NCI-H82 treated with DMSO at 0.1 percent for 48 hours (cell line): Measurements from ENCODE around the gene RTTN.
A peak's percentile ranks its signal among the peaks of the same experiment; 100 is the strongest.
"Not testable (repeated sequence)": the region's sequence is repeated elsewhere in the genome, so short reads cannot be mapped to it uniquely, and the experiment has no call there.

Experiments used
- DNase-seq: peaks from one replicate; lab custom pipeline; 2025; ENCODE audit not compliant: unreplicated experiment; lab: John Stamatoyannopoulos, UW

Gene RTTN, protein sequence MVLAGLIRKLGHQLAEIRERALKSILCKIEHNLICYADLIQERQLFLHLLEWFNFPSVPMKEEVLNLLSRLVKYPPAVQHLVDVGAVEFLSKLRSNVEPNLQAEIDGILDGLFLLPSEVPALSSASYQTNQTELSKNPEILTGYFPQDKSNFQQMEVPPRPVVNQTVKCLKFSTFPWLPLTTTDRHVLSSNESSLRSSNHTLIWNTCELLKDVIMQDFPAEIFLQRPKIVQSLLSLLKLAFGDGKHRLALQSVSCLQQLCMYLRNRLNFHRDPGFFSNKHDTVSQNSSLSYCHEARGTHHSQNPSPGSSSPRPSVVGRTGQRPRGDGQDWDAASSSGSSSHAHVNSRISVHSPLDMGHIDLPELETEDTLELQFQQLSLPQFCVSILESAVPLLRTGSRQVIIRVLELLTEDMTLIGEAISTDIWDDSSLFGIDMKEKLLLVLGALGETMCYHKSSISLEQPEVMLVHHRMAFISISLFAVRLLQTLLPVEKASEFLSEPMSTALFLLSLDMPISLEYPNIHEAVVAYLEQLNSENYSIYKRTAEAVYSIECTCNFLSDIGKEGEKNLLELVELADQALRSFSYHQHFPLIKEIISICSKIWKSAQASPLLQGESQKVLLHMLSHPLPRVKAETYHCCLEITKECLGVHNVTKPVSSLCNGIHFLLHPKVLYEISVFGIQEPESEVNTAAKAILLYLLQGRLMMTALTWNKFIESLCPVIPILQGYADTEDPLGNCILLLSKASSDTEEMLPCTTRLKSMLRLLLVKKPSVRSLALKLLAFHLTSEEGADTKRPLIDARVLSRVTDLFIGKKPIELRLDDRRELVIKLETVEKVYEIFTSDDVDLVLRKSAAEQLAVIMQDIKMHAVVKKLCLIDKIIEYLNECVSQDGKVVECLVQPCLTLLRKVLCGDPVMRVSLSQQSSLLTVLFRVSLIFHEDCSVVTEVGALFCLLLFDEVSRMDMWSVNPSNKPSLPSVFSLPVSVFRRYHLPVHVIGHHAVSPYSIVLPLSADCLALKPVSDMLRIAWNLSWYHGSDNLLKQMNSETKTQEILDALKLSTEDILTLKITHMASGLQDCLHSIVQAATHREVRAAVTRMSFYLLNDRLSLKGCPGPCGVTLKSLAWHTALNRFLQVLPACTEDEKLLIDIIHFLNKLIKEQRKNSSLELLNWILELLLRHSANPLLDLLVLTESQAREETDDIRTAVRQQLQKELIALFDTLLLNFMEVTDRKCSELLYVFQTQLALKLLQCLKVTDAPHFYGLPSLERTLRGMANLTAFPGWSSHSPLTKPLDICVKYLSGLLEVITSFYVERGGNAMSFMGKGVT (N-terminal part only)

DNA sequence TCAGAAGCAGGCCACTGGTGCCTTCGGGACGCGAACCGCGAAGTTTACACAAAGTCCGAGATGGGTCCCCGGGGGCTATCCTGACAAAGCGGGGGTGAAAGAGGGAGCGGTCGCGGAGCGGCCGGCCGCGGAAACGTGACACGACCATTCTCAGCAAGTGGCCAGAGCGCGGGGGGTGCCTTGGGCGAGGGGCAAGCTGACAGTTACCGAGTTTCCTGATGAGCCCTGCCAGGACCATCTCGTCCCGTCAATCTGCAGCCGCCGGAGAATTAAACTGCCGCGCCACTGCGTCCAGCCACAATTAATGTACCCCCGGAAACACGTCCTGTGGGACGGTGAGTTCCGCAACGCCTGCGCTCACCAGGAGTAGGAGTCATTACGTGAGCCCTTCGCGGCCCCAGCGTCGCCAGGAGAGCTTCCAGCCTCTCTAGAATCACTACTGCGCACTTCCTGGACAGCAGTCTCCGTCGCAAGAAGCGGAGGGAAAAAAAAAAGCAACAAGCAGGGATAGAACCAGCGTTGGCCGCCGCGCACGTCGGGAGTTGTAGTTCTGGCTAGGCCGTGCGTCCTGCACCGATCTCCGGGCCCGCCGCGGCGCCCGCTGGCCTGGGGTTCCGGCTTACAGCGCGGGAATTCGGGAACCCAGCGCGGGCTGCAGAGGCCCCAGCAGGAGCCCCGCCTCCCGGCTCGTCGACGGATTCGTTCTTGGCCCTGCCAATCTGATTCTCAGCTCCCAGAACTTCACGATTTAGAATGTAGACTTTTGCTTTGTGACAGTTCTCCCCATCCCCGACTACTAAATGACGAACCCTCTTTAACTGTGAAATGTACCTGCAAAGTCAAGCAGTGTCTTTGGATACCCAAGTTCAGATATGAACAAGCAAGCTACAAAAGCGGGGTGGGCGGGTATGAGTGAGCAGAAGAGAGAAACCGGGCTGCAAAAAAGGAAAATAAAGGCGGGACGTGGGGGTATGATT, at the start of gene RTTN:
Gene RTTN (minus strand): TSS at position 267 of the 977 bp plus-strand sequence. CDS start 29 bp downstream, at position 238.
- peak; percentile 79 for DNase-seq

DNA sequence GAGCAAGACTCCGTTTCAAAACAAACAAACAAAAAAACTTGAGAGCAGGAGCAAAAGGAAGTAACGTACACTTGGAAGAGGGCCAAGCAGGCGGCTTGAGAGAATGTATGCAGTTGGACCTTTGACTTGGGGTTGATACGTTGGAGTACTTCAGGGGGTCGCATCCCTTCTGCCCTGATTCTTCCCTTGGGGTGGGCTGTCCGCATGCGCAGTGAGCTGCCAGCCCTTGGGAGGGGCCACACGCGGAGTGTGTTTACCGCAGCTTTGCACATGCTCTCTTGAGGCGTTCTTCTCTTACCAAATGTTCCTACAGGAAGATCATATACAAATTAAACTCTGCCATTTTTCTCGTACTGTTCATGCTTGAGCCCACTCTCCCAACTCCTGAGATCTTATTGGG, 45.3 kb upstream of the RTTN start:
- DNase-seq, result no peak

DNA sequence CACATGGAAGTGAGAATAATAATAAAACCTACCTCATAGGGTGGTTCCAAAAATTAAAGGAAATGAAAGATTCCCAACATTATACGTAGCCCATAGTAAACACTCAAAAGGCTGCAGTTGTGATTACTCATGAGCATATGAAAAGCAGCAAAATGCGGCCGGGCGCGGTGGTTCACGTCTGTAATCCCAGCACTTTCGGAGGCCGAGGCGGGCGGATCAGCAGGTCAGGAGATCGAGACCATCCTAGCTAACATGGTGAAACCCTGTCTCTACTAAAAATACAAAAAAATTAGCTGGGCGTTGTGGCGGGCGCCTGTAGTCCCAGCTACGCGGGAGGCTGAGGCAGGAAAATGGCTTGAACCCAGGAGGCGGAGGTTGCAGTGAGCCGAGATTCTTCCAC, 44.4 kb upstream of the RTTN start:
- not testable (repeated sequence) for DNase-seq

DNA sequence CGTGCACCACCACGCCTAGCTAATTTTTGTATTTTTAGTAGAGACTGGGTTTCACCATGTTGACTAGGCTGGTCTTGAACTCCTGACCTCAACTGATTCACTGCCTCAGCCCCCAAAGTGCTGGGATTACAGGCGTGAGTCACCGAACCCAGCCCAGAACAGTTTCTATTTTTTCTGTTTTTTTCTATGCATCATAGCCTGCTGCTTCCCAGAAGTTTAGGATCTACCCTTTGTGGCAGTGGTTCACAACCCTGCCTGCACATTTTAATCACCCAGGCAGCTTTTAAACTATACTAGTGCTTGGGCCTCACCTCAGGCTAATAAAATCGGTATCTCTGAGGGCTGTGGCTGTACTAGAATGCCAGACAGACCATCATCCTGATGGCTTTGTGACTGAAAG, 43.6 kb upstream of the RTTN start:
- no peak for DNase-seq

DNA sequence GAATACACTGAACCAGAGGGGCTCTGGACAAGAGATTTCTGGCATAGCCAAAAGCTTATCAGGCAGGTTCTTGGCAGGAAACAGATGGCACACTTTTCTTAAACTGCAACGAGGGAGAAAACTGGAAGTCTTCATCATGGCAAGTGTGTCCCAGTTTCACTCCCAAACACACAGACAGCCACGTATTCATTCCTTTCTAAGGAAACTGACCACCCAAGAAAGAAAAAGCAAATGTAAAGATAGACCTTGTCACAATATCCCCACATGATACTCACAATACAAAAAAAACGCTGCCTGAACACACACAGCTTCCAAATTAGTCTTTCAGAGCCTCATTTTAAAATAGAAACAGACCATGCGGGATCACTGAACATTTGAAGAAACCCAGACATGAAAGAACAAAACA, 40.6 kb upstream of the RTTN start:
- peak; percentile 8 for DNase-seq

DNA sequence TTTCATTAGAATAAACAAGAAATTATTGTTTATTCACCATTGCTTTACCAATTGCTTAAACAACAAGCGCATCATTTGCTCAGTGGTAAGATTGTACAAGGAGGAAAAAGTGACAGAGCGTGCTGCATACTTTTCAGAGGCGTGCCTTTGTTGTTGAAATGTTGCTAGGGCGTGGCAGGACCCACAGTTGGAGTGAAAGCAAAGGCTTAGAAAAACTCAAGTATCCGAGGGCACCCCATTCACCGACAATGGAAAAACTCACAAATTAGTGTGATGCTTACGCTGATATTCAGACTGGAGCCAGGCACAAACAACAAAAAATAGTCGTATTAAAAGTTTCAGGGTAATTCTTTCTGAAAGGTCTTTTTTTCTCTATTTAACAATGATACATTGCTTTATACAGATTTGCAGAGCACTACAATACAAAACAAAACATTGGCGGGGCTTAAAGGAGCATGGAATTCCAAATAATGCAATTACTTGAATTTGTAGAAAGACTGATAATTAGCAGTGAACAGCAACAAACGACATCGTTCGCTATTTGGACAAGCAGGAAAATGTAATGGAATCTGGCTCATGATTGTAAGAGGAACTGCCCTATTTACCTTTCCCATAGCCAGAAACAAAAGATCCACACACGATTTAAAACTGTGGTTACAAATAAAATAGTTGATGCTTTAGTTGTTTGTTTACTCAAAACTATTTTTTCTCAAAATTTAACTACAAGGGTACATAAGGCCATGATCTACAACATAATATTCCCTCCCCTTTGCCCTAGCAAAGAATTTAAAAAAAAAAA, 37.8 kb upstream of the RTTN start:
- no peak for DNase-seq

DNA sequence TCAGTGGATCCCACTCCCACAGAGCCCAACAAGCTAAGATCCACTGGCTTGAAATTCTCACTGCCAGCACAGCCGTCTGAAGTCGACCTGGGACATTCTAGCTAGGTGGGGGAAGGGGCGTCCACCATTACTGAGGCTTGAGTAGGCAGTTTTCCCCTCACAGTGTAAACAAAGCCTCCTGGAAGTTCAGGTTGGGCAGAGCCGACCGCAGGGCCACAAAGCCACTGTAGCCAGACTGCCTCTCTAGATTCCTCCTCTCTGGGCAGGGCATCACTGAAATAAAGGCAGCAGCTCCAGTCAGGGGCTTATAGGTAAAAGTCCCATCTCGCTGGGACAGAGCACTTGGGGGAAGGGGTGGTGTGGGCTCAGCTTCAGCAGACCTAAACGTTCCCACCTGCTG, 31.4 kb upstream of the RTTN start:
- DNase-seq, result not testable (repeated sequence)

DNA sequence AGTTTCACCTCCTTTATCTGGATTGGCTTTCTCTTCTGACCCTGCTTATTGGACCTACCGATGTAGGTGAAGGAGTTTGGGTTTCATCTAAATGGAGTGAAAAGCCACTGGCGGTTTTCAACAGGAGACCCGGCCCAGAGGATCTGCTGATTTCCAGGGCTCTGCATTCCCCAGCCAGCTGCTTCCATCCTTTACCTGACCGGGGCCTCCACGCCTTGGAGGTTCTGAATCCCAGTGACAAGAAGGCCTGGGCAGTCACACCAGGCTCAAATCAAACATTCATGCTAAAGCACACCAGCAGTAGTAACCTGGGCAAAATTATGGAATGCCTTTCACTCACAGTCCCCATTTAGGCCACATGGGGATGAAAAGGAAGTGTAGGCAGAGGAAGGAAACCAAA, 30.0 kb upstream of the RTTN start:
- DNase-seq, result no peak

DNA sequence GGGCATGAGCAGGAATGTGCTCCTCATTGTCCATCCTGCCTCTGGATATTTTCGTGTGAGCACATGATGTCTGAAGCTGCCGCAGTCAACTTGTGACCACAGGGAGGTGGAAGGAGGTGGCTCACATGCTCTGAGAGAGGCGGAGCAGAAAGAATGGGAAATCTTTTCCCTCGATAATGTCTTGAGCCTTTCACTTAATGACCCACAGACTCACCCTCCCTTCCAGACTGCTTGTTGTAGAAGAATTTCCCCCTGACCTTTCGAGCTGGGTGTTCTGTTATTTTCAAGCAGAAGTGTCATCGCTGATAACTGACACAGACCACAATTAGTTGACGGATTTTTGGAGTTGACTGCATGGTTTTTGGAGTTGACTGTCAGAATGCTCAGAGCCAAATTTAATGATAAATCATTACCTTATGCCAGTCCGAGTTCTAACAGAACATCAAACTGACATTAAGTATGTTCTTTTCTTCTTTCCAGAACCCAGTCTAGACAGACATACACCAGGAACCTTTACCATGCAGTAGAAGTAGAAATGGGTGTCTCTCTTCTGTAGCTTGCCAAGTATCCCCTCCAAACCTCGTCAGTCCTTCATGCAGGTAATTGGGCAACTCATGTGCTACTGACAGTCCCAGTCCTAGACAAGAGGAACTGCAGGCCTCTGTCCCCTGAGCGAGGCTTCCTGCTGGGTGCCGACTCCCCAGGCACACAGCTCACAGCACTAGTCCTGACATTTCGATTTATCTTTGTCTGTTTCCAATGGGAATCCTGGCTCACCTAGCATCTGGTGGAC, 29.4 kb upstream of the RTTN start:
- no peak for DNase-seq

DNA sequence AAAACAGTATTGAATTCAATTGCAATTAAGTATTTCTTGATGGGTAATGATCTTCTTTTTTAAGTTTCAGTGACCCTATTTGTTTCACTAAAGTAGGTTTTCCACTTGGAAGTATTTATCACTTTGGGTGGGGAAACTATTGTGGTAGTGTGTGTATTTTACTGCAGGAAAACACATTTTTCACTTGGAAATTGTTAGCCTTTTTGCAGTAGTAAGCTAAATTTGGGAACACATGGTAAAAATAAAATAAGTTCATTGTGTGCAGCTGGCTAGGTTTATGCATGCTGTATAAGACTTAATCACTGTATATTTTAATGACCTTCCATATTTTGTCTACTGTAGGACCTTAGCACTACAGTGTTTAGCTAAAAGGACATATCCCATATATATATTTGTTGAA, 28.5 kb upstream of the RTTN start:
- DNase-seq, result no peak

DNA sequence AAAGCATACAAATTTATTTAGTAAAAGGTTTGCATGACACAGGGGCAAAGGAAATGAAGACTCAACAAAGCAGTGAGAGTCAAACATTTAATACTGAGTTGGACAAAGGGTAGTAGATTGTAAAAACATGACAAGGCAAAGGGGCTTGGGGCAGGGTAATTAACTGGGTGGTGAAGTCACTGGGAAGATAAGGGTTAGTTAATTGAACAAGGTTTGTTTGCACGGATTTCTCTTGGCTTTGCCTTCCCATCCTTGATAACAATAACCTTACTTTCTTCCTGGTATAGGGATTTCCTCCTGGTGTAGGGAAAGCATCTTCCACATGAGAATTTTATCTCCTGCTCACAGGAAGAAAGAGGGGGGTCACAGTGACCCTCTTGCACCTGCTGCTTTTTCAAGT, 26.8 kb upstream of the RTTN start:
- no peak for DNase-seq

DNA sequence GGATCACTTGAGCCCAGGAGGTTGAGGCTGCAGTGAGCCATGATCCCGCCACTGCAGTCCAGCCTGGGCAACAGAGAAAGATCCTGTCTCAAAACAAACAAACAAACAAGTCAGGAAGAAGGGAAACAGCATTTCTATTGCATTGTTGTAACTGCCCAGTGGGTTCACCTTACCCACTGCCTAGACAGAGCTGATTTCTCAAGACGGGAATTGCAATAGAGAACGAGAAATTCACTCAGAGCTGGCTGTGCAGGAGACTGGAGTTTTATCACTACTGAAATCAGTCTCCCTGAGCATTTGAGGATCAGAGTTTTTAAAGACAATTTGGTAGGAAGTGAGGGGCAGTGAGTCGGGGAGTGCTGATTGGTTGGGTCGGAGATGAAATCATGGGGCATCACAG, 24.2 kb upstream of the RTTN start:
- no peak for DNase-seq

DNA sequence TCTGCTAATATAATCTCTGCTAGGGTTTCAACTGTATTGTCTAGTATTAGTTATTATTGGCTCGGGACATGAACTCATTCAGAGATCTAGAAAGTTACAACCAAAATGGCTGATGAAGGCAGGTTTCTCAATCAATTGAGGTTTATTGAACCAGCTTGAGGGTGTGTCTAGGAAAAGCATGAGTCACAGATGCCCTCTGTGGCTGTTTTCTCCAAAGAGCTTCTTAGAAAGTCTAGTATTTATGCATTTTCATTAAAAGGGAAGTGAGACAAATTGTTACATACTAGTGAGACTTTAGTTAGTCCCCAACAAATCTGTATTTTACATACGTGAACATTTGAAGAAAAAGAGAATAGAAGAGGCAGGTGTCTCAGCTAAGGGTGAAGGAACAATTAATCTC, 23.0 kb upstream of the RTTN start:
- DNase-seq, result no peak

DNA sequence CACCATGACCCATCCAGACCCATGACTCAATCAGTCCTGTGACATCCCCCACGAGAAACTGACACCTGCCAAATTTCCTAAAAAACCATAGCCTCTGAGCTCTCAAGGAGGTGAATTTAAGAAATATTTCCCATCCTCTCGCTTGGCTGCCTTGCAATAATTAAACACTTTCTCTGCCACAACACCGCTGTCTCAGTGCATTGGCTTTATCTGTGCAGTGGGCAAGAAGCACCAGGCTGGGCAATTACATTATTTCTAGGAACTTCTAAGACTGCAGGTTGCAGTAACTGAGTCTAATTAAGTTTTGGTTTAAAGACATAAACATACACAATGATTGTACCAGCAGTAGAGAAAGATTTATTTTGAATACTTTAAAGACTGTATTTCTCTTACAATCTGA, 22.0 kb upstream of the RTTN start:
- DNase-seq, result no peak

DNA sequence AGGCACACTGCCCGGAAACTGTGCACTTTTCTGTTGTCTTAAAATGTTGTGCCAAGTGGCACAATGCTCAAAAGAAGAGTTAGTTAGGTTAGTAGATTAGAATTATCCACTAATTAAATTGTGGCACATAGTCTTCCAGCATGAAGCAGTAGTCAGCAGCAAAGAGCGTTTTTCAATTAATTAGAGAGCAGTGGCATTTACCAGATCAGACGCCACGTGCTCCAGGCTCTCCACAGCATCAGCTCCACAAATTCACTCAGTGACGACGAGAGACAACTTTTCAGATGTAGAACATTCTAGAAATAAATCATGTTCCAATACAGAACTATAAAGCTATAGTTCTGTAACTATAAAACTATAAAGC, 16.4 kb upstream of the RTTN start:
- no peak for DNase-seq

DNA sequence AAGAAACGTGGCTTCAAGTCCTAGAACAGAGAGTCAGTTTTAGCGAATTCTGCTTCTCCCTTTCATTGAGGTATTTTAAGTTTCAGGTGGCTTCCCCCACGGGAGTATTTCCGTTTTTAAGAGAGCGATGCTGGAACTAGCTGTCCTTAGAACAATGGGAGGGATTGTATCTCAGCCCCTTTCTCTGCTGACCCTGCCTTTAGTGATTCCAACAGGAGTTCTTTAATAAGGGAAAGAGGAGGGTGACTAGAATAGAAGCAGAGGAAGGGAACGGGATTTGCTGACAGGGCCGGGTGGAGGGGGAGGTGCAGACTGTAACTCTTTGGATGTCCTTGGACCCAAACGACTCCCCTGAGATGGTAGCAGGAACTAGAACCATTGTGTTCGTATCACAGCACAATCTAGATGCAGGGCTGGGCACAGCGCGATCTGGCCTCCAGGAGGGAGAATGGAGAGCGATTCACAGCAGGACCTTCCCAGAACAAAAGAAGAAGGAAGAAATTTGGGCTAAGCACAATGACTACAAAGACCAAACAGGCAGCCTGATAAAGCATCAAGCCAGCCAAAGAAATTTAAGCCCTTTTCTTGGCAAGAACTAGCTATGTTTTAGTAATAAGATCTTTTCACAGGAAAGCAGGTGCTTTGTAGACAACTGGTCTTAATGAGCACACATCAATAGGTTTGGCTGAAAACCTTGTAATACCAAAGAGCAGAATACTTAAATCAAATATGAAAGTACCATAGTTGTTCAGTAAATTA, 15.8 kb upstream of the RTTN start:
- no peak for DNase-seq

DNA sequence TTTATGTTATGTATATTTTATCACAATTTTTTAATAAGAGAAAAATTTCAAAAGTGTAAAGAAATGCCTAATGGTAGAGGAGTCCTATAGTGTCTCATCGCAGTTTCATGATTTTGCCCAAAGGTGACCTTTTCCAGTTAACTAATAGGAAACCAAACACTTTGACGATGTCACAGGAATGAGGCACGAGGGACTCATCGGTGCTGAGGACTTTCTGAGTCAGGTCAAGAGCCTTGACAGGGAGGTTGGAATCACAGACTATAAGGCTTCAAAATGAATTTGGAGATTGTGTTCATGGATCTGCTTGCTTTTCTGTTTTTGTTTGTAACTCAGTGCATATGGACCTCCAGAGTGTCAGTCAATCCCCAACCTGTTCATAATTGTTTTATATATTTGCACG, 15.1 kb upstream of the RTTN start:
- DNase-seq, result no peak

DNA sequence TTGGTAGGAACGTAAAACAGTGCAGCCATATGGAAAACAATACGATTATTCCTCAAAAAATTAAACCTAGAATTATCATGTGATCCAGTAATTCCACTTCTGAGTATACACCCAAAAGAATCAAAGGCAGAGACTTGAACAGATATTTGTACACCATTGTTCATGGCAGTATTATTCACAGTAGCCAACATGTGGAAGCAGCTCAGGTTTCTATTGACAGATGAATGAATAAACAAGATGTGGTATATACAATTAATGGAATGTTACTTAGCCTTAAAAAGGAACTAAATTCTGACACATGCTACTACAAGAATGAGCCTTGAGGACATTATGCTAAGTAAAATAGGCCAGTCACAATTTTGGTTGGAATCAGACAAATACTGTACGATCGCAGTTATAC, 14.2 kb upstream of the RTTN start:
- DNase-seq, result no peak
